ENCODE measurements around the gene LAMTOR4.

DNA sequence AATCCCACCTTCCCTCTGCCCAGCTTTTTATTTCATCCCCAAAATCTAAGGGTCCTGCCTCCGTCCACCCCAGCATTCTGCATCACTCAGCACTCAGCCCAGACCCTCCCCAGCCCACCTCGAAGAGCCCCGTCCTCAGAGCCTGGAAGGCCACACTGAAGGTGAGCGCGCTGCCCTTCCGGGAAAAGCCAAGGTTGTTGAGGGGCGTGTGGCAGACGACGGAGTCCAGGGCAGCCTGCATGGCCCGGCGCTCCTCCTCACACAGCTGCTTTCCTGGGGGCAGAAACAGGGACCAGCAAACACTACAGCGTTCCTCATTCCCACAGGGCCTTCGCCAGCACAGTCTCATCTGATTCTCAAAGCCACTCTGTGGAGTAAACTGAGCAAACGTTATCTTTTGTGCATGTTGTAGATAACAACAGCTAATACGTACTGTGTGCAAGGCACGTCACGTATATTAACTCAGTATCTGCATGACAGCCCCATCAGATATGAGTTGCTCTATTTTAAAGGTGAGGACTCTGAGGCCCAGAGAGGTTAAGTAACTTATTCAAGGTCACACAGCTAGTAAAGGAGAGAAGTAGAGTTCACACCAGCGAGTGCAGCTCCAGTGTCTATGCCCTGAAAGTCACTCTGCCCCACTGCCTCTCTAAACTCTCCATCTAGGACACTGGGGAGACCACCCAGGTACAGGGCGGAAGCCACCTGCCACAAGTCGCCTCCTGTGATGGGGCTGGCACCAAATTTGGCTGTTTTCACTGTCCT lies 7.0 kb downstream of the LAMTOR4 start:
- TF ChIP-seq HNRNPUL1 (IDR thresholded peaks at IDR 0.05; ENCODE audit: low read depth, low read length) (no peak), NR2F2 (IDR thresholded peaks at IDR 0.05; ENCODE audit: borderline replicate concordance, low read depth) (no peak), CC2D1A (CRISPR knock-in tag; IDR thresholded peaks at IDR 0.05) (no peak), ZFP62 (CRISPR knock-in tag; IDR thresholded peaks at IDR 0.05) (no peak)
- TF ChIP-seq, protein P1, sequence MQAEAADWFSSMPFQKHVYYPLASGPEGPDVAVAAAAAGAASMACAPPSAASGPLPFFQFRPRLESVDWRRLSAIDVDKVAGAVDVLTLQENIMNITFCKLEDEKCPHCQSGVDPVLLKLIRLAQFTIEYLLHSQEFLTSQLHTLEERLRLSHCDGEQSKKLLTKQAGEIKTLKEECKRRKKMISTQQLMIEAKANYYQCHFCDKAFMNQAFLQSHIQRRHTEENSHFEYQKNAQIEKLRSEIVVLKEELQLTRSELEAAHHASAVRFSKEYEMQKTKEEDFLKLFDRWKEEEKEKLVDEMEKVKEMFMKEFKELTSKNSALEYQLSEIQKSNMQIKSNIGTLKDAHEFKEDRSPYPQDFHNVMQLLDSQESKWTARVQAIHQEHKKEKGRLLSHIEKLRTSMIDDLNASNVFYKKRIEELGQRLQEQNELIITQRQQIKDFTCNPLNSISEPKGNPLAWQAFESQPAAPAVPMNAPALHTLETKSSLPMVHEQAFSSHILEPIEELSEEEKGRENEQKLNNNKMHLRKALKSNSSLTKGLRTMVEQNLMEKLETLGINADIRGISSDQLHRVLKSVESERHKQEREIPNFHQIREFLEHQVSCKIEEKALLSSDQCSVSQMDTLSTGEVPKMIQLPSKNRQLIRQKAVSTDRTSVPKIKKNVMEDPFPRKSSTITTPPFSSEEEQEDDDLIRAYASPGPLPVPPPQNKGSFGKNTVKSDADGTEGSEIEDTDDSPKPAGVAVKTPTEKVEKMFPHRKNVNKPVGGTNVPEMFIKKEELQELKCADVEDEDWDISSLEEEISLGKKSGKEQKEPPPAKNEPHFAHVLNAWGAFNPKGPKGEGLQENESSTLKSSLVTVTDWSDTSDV (CRISPR knock-in tag; IDR thresholded peaks at IDR 0.05) = no peak
